HG03354 (cell line): ENCODE data around the gene HECTD4.
"Not testable (repeated sequence)": the region's sequence is repeated elsewhere in the genome, so short reads cannot be mapped to it uniquely, and the experiment has no call there.

Experiments used
- ATAC-seq: cut with Tn5 transposase; IDR thresholded peaks from one replicate; pipeline ENCODE4 v1.9.1; 2021; ENCODE audit warnings: mild to moderate bottlenecking; ENCODE audit not compliant: unreplicated experiment, poor library complexity, severe bottlenecking

The HECTD4 gene

DNA sequence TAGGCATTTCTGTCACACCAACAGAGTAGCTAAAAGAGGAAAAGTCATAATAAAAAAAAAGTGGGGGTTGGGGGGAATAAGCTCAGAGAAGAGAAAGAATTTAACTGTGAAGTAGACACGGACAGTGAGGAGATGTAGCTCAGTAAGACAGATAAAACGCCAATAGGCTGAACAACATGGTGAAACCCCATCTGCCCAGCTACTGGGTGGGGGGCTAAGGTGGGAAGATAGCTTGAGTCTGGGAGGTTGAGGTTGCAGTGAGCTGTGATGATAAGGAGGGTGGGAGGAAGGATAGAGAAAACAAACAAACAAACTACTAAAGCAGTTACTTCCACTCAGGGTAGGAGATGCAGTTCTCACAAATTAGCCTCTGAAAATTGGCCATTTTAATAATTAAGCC lies 25.0 kb downstream of the HECTD4 start:
- no peak for ATAC-seq

DNA sequence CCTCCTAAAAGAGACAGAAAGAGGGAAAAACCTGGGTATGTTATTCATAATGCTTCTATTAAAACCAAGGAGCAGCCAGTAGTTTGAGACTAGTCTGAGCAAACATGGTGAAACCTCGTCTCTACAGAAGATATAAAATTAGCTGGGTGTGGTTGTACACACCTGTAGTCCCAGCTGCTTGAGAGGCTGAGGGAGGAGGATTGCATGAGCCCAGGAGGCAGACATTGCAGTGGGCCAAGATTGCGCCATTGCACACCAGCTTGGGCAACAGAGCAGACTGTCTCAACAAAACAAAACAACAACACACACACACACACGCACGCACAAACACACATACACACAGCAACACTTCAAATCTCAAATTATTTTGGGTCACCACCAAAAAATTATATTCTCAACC lies 27.8 kb downstream of the HECTD4 start:
- no peak for ATAC-seq

DNA sequence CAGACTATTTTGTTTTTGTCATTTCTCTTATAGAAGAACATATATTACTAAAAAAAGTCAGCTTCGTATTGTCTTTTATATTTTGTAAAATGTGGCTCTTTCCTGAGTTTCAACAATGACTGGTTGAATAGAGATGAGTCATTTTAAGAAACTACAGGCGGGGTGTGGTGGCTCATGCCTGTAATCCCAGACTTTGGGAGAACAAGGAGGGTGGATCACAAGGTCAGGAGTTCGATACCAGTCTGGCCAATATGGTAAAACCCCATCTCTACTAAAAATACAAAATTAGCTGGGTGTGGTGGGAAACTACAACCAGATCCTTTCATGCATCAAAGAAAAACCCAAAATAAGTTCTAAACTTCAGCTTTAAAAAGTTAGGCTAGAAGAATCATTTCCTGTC lies 28.8 kb downstream of the HECTD4 start:
- ATAC-seq: no peak

DNA sequence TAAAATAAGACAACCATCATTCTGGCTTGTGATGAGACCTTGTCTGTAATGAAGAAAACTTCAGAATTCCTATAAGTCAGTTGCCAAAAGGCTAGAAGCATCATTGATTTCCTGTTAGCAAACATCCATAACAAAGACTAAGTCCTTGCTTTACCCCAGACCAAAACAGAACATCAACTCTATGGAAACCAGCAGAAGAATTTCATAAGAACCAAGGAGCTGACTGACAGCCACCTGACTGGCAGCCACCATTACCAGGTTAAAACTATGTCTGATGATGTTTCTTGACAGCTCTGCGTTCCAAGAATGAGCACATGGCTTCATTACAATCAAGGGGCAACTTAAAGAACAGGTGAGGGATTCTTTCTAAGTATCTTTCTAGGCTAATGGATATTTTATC lies 29.3 kb downstream of the HECTD4 start:
- no peak for ATAC-seq

DNA sequence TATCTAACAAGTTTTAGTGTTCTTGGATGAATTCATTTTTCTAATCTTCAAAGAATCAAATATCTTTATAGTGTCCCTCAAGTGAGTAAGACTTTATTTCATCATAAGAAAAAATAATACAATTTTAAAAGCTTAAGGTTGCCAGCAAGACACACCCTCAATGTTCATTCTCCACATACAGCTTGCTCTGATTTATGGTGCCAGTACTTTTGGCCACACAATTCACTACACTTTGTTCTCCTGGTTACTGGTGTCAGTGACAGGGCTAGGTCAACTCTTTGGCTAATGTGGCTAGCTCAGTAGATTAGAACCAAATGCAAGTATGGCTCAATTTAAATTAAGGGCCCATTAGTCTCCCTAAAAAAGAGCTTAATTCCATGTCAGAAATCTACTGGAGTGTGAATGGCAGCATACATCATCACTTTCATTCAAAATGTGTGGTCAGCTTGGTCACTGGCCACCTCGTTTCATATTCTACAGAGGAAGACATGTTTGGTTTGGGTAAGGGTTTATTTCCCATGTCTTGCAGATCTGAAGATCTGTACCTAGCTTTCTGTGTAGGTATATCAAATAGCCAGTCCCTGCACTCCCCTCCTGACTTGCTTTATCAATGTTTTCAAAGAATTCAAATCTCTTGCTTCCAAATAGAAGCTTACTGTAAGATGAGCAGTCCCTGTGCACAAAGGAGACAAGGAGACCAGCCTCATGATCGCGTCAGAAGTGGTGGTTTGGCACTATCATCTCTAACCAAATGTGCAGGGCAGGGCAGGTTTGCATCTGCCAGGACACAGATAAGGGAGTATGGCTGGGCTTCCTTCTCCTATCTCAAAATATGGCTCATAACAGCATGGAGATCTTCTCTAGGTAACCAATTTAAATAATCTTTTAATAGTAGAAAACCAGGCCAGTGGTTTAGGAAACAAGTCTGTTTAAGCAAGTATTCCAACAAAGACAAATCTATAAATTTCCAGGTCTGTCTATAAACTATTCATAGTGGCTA lies 31.3 kb downstream of the HECTD4 start:
- no peak for ATAC-seq

DNA sequence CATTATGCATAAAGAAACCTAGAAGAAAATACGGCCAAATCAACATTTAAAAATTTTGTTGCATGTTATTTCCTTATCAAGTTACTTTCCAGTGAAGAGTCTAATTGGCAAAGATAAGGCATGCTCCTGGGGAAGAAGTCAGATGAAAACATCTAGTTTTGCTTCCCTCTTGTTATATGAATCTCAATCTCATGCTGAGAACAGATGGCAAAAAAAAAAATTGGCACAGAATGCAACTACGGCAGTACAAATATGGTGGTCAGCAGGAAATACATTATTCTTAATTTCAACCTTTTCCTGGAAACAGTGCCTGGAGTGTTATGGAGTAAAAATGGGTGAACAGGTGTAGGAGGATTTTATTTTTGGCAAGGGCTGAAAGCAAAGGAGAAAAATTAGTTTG lies 32.8 kb downstream of the HECTD4 start:
- no peak for ATAC-seq

DNA sequence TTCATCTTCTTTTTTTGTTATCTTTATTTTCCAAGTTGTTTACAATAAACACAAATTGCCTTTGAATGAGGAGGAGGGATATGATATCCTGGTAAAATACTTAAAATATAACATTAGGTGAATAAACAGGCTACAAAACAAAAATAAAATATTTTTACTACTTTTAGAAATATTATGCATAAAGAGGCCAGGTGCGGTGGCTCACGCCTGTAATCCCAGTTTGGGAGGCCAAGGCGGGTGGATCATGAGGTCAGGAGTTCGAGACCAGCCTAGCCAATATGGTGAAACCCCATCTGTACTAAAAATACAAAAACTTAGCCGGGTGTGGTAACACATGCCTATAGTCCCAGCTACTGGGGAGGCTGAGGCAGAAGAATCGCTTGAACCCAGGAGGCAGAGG lies 33.3 kb downstream of the HECTD4 start:
- ATAC-seq: not testable (repeated sequence)

DNA sequence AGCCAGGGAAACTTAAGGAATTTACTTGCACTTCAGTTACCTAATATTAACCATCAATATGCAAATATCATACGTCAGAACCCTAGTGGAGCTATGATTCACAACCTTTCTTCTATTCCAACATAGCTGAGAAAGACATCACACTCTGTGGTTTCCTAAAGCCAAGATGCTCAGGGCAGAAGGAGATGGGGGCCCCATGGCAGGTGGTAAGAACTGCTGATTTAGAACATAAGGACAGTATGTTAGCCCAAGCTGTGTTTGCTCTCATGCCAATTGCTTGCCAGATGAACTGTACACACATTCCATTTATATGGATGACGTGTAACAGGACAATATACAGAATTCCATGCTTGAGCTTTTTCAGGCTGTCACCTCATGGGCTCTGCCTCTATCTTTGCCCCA lies 34.6 kb downstream of the HECTD4 start:
- peak; percentile 58 for ATAC-seq

DNA sequence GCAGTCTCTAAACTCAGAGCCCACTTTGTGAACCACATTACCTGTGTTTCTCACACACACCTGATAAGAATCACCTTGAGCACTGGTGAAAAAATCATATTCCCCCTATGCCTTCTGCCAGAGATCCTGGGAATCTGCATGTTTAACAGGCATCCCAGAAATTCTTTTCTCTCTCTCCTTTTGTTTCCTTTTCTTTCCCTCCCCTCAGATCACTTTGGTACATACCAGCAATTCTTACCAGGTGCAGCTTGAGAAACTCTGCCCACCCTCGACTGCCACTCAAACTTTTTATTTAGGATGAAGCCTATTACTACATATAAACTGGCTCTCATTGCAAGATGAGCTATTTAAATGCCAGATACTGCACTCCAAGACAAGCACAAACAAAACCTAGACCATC lies 36.0 kb downstream of the HECTD4 start:
- no peak for ATAC-seq

DNA sequence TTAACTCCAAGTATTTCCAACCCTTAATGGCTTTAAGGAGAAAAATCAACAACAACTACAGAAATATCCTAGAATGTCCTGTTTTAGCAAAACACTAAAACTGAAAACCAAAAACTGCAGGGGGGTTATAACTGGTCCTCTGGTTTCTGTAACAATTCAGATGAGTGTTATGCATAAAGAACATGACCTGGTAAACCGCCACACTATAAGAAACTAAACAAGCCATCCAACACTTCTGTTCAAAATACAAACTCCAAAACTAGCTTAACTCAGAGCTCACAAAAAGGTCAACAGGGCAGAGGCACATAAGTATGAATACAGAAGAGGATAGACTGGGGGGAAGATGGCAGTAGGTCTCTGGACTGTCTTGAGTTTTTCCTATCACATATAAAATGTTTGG lies 38.0 kb downstream of the HECTD4 start:
- no peak for ATAC-seq

DNA sequence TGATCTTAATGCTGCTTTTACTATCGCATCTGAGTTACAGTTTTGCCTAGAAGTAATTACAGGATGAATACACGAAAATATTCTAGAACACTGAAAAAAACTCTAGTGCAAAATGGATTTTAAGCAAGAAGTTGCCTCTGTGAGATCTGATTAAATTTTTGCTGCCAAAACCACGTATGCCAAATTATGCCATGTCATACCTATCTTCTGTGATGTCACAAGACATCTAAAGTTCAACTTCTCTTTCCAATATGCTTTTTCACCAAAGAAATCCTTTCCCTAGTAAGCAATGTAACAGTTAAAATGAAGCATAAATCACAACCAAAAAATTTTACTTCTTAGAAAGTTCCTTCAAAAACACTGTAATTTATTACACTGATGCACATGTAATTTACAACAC lies 39.6 kb downstream of the HECTD4 start:
- ATAC-seq: no peak

DNA sequence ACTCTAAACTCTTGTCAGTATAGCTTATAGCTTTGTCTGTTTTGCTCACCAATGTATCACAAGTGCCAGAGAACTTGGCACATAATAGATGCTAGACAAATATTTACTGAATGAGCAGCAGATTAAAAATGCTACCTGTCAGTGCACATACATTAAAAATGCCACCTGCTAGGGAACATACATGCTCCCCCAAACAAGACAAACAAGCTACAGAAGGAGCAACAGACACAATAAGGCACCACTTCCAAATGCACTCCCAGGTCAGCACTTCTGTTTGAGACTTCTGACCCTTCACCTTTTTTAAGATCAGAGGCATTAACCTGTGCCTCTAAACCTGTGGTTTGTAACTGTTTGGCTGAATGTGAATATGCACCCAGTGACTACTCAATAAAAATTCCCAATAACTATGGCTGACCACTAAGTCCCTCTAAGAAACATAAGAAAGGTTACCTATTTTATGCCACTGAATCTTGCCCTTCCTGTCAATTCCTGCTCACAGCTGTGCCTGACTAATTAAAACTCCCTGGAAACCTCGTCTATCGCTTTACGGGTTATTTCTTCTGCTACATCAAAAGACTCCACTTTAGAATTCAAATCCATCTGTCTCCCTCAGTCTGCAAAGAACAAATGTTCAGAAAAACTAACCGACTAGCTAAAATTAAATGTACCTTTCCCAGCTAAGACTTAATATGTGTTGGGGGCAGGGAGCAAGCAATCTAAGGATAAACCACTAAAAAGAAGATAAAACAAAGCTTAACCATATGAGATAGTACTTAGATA lies 41.0 kb downstream of the HECTD4 start:
- ATAC-seq: no peak

DNA sequence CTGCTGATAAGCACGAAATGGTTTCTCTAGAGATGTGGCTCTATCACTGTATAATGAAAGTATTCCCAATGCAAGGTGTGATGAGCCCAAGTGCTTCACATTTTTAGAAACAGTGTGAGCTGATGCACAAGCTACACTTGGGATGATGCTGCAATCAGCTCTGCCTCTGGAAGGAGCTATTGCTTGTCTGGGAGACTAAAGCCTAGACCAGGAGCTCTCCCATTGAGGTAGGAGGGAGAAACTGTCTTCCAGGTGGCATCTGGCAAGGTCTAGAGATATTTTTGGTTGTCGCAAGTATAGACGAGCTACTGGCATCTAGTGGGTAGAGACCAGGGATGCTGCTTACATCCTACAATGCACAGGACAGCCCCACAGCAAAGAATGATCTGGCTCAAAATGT lies 42.0 kb downstream of the HECTD4 start:
- ATAC-seq: no peak

DNA sequence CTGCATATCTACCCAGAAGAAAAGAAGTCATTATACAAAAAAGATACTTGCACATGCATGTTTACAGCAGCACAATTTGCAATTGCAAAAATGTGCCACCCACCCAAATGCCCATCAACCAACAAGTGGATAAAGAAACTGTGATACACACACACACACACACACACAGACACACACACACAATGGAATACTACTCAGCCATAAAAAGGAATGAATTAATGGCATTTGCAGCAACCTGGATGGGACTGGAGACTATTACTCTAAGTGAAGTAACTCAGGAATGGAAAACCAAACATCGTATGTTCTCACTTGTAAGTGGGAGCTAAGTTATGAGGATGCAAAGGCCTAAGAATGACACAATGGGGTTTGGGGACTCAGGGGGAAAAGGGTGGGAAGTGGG lies 47.2 kb downstream of the HECTD4 start:
- not testable (repeated sequence) for ATAC-seq

DNA sequence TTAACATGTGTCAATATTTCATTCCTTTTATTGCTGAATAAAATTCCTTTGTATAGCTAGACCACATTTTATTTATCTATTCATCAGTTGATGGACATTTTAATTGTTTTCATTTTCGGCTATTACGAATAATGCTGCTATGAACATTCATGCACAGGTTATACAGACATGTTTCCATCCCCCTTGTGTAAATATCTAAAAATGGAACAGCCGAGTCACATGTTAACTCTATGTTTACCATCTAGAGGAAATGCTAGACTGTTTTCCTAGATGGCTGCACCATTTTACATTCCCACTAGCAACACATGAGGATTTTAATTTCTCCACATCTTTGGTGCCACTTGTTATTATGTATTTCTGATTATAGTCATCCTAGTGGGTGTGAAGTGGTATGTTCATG lies 49.2 kb downstream of the HECTD4 start:
- no peak for ATAC-seq

DNA sequence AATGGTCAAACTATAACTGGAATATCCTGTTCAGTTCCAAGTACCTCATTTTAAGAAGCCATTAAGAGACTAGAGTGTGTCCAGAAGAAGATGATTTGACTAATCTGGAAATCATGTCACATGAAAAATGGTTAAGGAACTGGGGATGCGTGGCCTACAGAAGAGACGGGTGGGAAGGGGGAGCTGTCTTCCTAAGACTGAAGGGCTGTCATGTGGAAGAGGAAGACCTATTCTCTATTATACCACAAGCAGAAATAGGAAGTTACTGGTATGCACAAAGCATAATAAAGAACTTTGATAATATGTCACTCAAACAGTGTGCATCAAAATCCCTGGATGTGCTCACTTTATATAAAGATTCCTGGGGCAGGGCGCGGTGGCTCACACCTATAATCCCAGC lies 50.3 kb downstream of the HECTD4 start:
- ATAC-seq: no peak

DNA sequence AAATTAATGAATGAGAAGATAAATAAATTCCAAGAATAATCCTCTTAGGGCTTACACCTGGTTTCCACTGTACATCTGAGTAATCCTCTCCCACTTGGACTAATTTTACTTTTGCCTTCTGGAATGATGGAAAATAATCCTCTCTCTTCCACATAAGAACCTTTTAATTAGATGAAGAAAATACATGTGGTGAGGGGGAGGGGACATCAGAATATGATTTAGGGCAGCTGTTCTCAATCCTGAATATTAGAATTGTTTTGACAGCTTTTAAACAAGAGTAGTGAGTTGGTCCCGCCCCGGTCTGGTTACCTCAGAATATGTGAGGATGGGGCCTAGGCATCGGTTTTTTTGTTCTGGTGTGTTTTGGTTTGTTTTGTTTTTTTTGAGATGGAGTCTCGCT lies 51.5 kb downstream of the HECTD4 start:
- no peak for ATAC-seq

DNA sequence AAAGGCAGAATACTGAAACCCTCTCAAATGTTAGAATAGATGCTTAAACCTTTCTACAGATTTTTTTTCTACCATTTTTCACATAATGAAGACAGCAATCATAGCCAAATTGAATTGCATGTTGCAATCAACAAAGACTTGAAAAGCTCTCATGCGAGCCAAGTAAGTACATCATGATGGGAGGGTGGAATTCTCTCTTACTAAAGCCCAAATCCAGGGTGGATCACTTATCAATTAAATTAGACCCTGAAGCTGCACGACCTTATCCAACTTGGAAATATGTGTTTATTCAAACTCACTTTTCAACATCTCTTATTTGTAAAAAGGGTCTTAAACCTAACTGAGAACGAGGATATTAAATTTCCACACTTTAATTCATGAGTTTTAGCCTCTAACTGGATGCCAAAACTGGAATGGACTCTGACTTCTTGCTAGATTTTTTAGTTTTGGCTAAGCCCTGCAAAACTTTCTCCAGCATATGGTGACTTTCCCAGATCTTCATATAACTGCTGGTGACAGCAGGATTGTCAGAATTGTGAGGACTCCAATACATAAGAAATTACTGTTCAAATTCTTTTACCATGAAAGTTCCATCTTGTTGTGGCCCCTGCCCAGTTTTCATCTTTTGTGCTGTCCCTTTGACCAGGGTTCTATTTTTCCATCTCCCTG lies 53.6 kb downstream of the HECTD4 start:
- ATAC-seq: no peak

DNA sequence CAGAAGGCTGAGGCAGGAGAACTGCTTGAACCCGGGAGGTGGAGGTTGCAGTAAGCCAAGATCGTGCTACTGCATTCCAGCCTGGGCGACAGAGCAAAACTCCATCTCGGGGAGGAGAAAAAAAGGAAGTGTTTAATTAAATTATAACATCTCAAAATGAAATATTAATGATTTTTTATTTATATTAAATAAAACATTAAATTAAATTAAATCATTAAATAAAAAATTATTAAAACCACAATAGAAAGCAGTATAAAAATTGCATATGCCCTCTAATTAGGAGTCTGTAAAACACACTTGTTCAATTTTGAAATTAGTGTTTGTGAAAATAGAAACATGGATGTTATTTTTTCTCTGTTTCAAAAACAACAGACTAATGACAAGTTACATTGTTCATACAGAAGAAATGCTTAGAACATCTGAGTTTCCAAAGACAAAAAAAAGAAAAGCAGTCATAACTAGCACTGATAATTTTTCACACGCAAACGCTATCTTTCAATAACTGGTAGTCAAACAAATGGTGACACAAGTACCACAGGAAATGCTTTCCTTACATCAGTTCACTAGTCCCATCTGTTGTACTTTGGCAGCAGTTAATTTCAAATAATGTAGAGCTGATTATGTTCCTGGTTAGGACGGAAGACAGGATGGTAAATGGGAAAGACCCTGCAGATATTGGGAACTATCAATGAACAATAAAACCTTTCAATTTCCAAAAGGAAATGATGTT lies 54.9 kb downstream of the HECTD4 start:
- no peak for ATAC-seq
